ENCODE measurements around the gene UBL4A.

The UBL4A gene

DNA sequence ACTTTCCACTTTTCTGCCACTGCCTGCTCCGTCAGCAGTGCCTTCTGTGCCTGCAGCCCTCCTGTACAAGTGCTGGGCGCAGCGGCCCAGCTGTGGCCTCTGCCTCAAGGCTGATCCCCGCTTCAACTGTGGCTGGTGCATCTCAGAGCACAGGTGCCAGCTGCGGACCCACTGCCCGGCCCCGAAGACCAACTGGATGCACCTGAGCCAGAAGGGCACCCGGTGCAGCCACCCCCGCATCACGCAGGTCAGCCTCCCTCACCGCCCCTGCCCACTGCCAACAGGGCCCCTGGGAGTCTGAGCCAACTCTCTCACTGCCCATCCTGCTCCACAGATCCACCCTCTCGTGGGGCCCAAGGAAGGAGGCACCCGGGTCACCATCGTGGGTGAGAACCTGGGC is 20.8 kb downstream of the UBL4A start:
- DNase-seq (ENCODE audit: low read depth): no peak
- TF ChIP-seq, protein P1, sequence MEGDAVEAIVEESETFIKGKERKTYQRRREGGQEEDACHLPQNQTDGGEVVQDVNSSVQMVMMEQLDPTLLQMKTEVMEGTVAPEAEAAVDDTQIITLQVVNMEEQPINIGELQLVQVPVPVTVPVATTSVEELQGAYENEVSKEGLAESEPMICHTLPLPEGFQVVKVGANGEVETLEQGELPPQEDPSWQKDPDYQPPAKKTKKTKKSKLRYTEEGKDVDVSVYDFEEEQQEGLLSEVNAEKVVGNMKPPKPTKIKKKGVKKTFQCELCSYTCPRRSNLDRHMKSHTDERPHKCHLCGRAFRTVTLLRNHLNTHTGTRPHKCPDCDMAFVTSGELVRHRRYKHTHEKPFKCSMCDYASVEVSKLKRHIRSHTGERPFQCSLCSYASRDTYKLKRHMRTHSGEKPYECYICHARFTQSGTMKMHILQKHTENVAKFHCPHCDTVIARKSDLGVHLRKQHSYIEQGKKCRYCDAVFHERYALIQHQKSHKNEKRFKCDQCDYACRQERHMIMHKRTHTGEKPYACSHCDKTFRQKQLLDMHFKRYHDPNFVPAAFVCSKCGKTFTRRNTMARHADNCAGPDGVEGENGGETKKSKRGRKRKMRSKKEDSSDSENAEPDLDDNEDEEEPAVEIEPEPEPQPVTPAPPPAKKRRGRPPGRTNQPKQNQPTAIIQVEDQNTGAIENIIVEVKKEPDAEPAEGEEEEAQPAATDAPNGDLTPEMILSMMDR (IDR thresholded peaks at IDR 0.05; ENCODE audit: low read depth, low read length, missing control alignments): no peak
- in situ Hi-C loops (cut with HindIII; ENCODE audit: low sequenced_read_pairs): no loop called here

DNA sequence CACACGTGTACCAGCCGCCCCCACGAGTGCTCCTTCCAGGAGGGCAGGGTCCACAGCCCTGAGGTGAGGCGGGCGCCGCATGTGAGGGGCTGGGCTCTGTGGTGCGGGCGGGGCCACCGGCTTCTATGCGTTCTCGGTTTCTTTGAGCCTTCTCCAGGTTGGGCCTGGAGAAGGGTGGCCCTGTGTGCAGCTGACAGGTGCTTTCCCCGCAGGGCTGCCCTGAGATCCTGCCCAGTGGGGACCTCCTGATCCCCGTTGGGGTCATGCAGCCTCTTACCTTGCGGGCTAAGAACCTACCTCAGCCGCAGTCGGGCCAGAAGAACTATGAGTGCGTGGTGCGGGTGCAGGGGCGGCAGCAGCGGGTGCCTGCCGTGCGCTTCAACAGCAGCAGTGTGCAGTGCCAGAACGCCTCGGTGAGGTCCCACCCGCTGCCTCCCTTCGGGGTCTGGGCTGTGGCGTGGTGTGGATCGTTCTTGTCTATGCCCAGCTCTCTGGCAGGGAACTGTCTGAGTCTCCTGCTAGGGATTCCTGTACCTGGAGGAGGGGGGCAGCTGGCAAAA is 21.5 kb downstream of the UBL4A start:
- DNase-seq (ENCODE audit: low read depth): no peak
- no peak overlapping the region for H3K4me3 ChIP-seq (ENCODE audit: low read depth, low read length)
- TF ChIP-seq, protein P1 (IDR thresholded peaks at IDR 0.05; ENCODE audit: low read depth, low read length, missing control alignments): no peak
- in situ Hi-C loops (cut with HindIII; ENCODE audit: low sequenced_read_pairs): no loop called here

More for the DNA sequence above, 20.8 kb downstream of the UBL4A start:
- no peak overlapping the region for H3K4me3 ChIP-seq (ENCODE audit: low read depth, low read length)

DNA sequence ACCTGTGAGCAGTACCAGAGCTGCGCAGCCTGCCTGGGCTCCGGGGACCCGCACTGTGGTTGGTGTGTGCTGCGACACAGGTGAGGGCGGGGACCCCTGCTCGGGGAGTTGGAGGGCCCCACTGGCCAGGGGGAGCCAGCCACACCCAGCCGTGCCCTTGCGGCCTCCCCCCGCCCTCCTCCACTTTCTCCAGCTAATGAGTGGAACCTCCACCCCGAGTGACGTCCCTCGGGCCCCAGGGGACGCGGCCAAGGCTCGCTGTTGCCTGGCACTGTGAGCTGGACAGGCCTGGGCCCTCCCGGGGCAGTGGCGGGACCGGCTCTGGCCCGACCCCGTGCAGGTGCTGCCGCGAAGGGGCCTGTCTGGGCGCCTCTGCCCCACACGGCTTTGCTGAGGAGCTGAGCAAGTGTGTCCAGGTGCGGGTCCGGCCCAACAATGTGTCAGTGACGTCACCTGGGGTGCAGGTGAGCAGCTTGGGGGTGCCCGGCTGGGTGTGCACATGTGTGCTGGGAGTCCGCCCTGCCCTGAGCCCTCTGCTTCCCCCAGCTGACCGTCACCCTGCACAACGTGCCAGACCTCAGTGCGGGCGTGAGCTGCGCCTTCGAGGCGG is 22.7 kb downstream of the UBL4A start:
- DNase-seq (ENCODE audit: low read depth): no peak
- H3K4me3 ChIP-seq (ENCODE audit: low read depth, low read length): no peak overlapping the region
- in situ Hi-C loops (cut with HindIII; ENCODE audit: low sequenced_read_pairs): no loop called here
- TF ChIP-seq, protein P1 (IDR thresholded peaks at IDR 0.05; ENCODE audit: low read depth, low read length, missing control alignments): no peak

DNA sequence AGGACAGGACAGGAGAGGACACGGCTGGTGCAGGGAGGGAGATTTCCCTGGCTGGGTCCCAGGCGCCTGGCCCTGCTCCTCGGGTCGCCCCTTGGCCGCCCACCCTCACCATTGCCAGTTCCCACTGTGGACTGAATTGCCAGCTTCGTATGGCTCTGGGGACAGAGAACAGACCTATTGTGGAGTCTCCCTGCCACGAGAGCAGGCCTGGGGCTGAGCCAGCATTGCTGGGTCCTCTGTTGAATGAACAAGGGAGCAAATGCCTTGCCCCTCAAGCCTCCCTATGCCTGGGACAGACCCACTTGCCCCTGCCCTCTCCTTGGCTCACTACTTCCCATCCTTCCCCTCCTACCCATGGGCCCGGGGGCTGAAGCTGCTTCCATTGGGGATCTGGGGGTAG is 24.0 kb downstream of the UBL4A start:
- H3K4me3 ChIP-seq (ENCODE audit: low read depth, low read length): no peak overlapping the region
- TF ChIP-seq, protein P1 (IDR thresholded peaks at IDR 0.05; ENCODE audit: low read depth, low read length, missing control alignments): no peak
- no peak for DNase-seq (ENCODE audit: low read depth)
- in situ Hi-C loops (cut with HindIII; ENCODE audit: low sequenced_read_pairs): no loop called here

DNA sequence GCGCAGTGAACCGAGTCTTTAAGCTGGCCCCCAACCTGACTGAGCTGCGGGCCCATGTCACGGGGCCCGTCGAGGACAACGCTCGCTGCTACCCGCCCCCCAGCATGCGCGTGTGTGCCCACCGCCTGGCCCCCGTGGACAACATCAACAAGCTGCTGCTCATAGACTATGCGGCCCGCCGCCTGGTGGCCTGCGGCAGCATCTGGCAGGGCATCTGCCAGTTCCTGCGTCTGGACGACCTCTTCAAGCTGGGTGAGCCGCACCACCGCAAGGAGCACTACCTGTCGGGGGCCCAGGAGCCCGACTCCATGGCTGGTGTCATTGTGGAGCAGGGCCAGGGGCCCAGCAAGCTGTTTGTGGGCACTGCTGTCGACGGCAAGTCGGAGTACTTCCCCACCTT is 26.1 kb downstream of the UBL4A start:
- DNase-seq (ENCODE audit: low read depth): no peak
- in situ Hi-C loops (cut with HindIII; ENCODE audit: low sequenced_read_pairs): no loop called here
- TF ChIP-seq, protein P1 (IDR thresholded peaks at IDR 0.05; ENCODE audit: low read depth, low read length, missing control alignments): peak; percentile 23
- peak overlapping the region; percentile 69 for H3K4me3 ChIP-seq (ENCODE audit: low read depth, low read length)

DNA sequence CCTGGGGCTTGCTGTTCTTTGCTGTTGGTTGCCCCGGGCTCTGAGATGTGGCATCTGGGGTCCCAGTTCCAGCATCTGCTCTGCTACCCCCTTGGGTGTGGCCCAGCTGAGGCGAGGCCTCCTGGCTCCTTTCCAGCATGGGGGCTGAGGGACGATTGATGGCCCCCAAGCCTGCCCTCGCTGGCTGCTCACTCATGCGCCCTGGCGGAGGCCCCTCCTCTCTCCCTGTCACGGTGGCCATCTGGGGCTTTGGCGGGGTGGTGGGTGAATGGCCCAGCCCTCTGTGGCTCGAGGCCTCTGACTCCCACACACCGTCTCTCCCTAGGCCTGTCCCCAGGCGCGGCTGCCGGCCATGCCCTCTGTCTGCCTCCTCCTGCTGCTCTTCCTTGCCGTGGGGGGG is 26.6 kb downstream of the UBL4A start:
- in situ Hi-C loops (cut with HindIII; ENCODE audit: low sequenced_read_pairs): no loop called here
- TF ChIP-seq, protein P1 (IDR thresholded peaks at IDR 0.05; ENCODE audit: low read depth, low read length, missing control alignments): no peak
- H3K4me3 ChIP-seq (ENCODE audit: low read depth, low read length): peak overlapping the region; percentile 69
- DNase-seq (ENCODE audit: low read depth): no peak

All from astrocyte of the cerebellum (primary cell).